ENCODE measurements around the gene CMKLR1.

The CMKLR1 gene

GRCh38 chr12:108285016-108285415, 54.1 kb downstream of the CMKLR1 start:
- no peak for DNase-seq
- H2AFZ ChIP-seq (ENCODE audit: low read length) = no peak overlapping the region
- H3K4me1 ChIP-seq (ENCODE audit: low read length) = peaks cover 8% of the 10 kb centered on the region
- H3K9me2 ChIP-seq (replicated peaks; ENCODE audit: insufficient read depth, low read length) = no peaks in the 10 kb centered on the region
- no peak overlapping the region for H3K4me2 ChIP-seq (ENCODE audit: low read depth, low read length)
- no peak overlapping the region for H3K27ac ChIP-seq (ENCODE audit: low read length)
- TF ChIP-seq CTCF (IDR thresholded peaks at IDR 0.05; ENCODE audit: low read length) (no peak), EZH2phosphoT487 (IDR thresholded peaks at IDR 0.05; ENCODE audit: low read length) (no peak), EZH2 (optimal IDR thresholded peaks at IDR 0.05; ENCODE audit: low read depth, low read length) (no peak)
- H3K9me3 ChIP-seq (replicated peaks; ENCODE audit: insufficient read depth, low read length) = no peaks in the 10 kb centered on the region
- H3K36me3 ChIP-seq (replicated peaks; ENCODE audit: insufficient read depth, low read length) = no peaks in the 10 kb centered on the region
- no peak overlapping the region for H3K4me3 ChIP-seq (ENCODE audit: low read length)
- H3F3A ChIP-seq (ENCODE audit: insufficient read depth, low read length) = no peaks in the 10 kb centered on the region
- H3K27me3 ChIP-seq (replicated peaks; ENCODE audit: insufficient read depth, low read length) = no peaks in the 10 kb centered on the region
- H4K20me1 ChIP-seq (ENCODE audit: insufficient read depth, low read length) = no peaks in the 10 kb centered on the region
- no peaks in the 10 kb centered on the region for H3K79me2 ChIP-seq (ENCODE audit: low read length)
- no peak overlapping the region for H3K9ac ChIP-seq (ENCODE audit: low read length)

- Histone ChIP-seq H3K9ac (ENCODE audit: low read length) (no peak overlapping the region), H3K36me3 (replicated peaks; ENCODE audit: insufficient read depth, low read length) (no peaks in the 10 kb centered on the region), H3K27ac (ENCODE audit: low read length) (no peak overlapping the region), H3K9me2 (replicated peaks; ENCODE audit: insufficient read depth, low read length) (no peaks in the 10 kb centered on the region), H2AFZ (ENCODE audit: low read length) (no peak overlapping the region), H3K4me2 (ENCODE audit: low read depth, low read length) (no peak overlapping the region), H3K79me2 (ENCODE audit: low read length) (no peaks in the 10 kb centered on the region), H3K4me1 (ENCODE audit: low read length) (peaks cover 8% of the 10 kb centered on the region), H3F3A (ENCODE audit: insufficient read depth, low read length) (no peaks in the 10 kb centered on the region), H3K9me3 (replicated peaks; ENCODE audit: insufficient read depth, low read length) (no peaks in the 10 kb centered on the region), H3K27me3 (replicated peaks; ENCODE audit: insufficient read depth, low read length) (no peaks in the 10 kb centered on the region), H3K4me3 (ENCODE audit: low read length) (no peak overlapping the region), H4K20me1 (ENCODE audit: insufficient read depth, low read length) (no peaks in the 10 kb centered on the region)
- DNase-seq = no peak
- TF ChIP-seq CTCF (IDR thresholded peaks at IDR 0.05; ENCODE audit: low read length) (no peak), EZH2phosphoT487 (IDR thresholded peaks at IDR 0.05; ENCODE audit: low read length) (no peak), EZH2 (optimal IDR thresholded peaks at IDR 0.05; ENCODE audit: low read depth, low read length) (no peak)
These were observed 54.9 kb downstream of the CMKLR1 start for GRCh38 chr12:108284163-108284562.

GRCh38 chr12:108282676-108283075, 56.4 kb downstream of the CMKLR1 start:
- peak; percentile 14 for DNase-seq
- Histone ChIP-seq H3K4me1 (ENCODE audit: low read length) (peaks cover 8% of the 10 kb centered on the region), H3K27ac (ENCODE audit: low read length) (no peak overlapping the region), H3K27me3 (replicated peaks; ENCODE audit: insufficient read depth, low read length) (no peaks in the 10 kb centered on the region), H2AFZ (ENCODE audit: low read length) (no peak overlapping the region), H3K4me2 (ENCODE audit: low read depth, low read length) (peak overlapping the region; percentile 49; the same call in 1 of the 2 replicates), H3K36me3 (replicated peaks; ENCODE audit: insufficient read depth, low read length) (no peaks in the 10 kb centered on the region), H3F3A (ENCODE audit: insufficient read depth, low read length) (no peaks in the 10 kb centered on the region), H3K79me2 (ENCODE audit: low read length) (no peaks in the 10 kb centered on the region), H4K20me1 (ENCODE audit: insufficient read depth, low read length) (no peaks in the 10 kb centered on the region), H3K9me2 (replicated peaks; ENCODE audit: insufficient read depth, low read length) (no peaks in the 10 kb centered on the region), H3K9ac (ENCODE audit: low read length) (no peak overlapping the region), H3K4me3 (ENCODE audit: low read length) (no peak overlapping the region), H3K9me3 (replicated peaks; ENCODE audit: insufficient read depth, low read length) (no peaks in the 10 kb centered on the region)
- TF ChIP-seq EZH2phosphoT487 (IDR thresholded peaks at IDR 0.05; ENCODE audit: low read length) (no peak), EZH2 (optimal IDR thresholded peaks at IDR 0.05; ENCODE audit: low read depth, low read length) (no peak), CTCF (IDR thresholded peaks at IDR 0.05; ENCODE audit: low read length) (no peak)

Measured in MM.1S (cell line).